ENCODE data around the gene KIF5A.
A peak's percentile ranks its signal among the peaks of the same experiment; 100 is the strongest.

Gene KIF5A

DNA sequence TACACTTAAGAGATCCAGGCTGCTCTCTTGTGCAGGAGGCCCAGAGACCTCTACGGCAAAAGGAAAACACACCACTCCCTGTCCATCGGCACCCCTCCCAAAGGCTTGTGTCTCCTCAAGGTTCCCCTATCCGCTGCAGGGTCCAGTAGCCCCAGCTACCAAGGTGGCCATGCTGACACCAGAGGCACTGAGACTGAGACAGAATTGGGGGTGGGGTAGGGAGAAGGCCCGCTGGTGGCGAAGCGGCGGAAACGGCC, 30.1 kb upstream of the KIF5A start:
- no peaks in the 10 kb centered on the region for H3K9me3 ChIP-seq (ENCODE audit: control insufficient read depth in 5 of 5, low read length in 5 of 5)
- peak overlapping the region; percentile 95 to 99 (median 97) for H3K9ac ChIP-seq (ENCODE audit: low read length in 5 of 5)
- peak overlapping the region; percentile 99 for H3K27ac ChIP-seq (ENCODE audit: low read depth, low read length)
- peaks cover 25 to 68% (median 64%) of the 10 kb centered on the region in 5 donors for H3K4me1 ChIP-seq (ENCODE audit: control insufficient read depth in 5 of 5, insufficient read depth in 5 of 5, low read length in 5 of 5)
- H3K4me3 ChIP-seq (ENCODE audit: low read depth in 1 of 5, low read length in 5 of 5) = peak overlapping the region; percentile 93 to 100 (median 99)
- H3K36me3 ChIP-seq (ENCODE audit: control insufficient read depth in 5 of 5, insufficient read depth in 5 of 5, low read length in 5 of 5) = peaks cover 11 to 41% (median 37%) of the 10 kb centered on the region in 5 donors
- H3K27me3 ChIP-seq (ENCODE audit: control insufficient read depth in 5 of 5, insufficient read depth in 4 of 5, low read length in 5 of 5) = no peaks in the 10 kb centered on the region

DNA sequence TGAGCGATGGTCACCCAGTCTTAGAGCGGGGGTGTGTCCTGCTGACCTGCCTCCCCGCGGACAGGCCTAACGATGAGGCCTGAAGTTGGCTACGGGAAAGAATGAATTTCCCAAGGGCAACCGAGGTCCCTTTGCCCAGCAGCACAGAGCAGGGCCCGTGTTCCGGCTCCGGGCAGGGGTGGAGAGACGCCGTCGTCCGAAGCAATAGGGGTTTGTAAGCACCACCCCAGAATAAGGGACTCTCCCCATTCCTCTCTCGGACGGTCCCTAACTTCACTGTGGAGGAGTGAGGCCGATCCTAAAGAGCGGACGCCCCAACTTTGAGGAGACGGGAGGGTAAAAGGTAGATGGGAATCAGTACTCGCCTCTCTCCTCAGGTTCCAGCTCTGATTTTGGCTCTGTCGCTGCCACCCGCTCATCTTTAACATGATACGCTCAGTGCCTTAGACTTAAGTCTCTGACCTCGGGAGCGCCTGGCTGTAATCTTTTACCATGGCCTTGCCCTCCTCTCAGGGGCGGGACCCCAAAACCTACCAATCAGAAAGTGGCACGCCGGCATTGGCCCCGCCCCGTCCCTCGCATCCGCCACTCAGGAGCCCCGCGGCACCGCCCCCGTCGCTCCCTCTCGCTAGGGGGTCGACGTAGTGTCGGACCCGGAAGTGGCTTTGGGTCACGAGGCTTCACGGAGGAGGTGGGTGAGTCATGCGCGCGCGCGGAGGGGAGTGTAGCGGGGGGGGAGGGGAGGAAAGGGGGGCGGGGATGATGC, 29.6 kb upstream of the KIF5A start, which contains the start of gene DDIT3:
Gene DDIT3, minus strand, starts transcription at position 462 of the 766 bp plus-strand sequence. CDS start 3,108 bp downstream, outside the sequence.
- H3K9ac ChIP-seq (ENCODE audit: low read length in 5 of 5) = peak within 1 kb of the TSS; percentile 95 to 99 (median 97)
- H3K9me3 ChIP-seq (ENCODE audit: control insufficient read depth in 5 of 5, low read length in 5 of 5) = no peaks in the 10 kb centered on the region
- peaks cover 25 to 72% (median 68%) of the 10 kb centered on the region in 5 donors for H3K4me1 ChIP-seq (ENCODE audit: control insufficient read depth in 5 of 5, insufficient read depth in 5 of 5, low read length in 5 of 5)
- H3K4me3 ChIP-seq (ENCODE audit: low read depth in 1 of 5, low read length in 5 of 5) = peak within 1 kb of the TSS; percentile 93 to 100 (median 99)
- peaks cover 9 to 40% (median 37%) of the 10 kb centered on the region in 5 donors for H3K36me3 ChIP-seq (ENCODE audit: control insufficient read depth in 5 of 5, insufficient read depth in 5 of 5, low read length in 5 of 5)
- H3K27ac ChIP-seq (ENCODE audit: low read depth, low read length) = peak within 1 kb of the TSS; percentile 99
- no peaks in the 10 kb centered on the region for H3K27me3 ChIP-seq (ENCODE audit: control insufficient read depth in 5 of 5, insufficient read depth in 4 of 5, low read length in 5 of 5)

DNA sequence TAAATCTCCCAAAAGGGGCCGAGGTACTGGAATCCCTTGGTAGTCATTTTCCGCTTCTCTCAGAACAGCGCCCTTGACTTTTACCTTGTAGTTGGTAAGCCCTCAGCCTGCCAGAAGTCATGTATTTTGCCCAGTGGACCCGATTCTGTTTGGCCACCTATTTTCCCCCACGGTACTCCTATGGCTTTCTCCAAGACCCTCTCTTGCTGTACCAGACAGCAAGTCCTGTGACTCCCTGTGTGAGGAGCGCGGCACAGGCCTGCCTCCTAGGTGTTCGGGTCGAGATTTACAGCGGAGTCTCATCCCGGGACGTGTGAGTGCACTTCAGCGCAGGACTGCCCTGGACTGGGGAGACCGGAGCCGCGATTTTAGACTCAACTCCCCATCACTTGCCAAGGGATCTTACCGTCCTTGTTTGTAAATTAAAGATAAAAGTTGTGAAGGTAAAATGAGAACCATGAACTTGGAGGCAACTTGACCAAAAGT, 28.3 kb upstream of the KIF5A start:
- Histone ChIP-seq H3K4me3 (ENCODE audit: low read depth in 1 of 5, low read length in 5 of 5) (peak overlapping the region; percentile 60 to 85 (median 69)), H3K9me3 (ENCODE audit: control insufficient read depth in 5 of 5, low read length in 5 of 5) (no peaks in the 10 kb centered on the region), H3K36me3 (ENCODE audit: control insufficient read depth in 5 of 5, insufficient read depth in 5 of 5, low read length in 5 of 5) (peaks cover 0 to 39% (median 36%) of the 10 kb centered on the region in 5 donors), H3K9ac (ENCODE audit: low read length in 5 of 5) (peak overlapping the region; percentile 66 to 92 (median 87)), H3K4me1 (ENCODE audit: control insufficient read depth in 5 of 5, insufficient read depth in 5 of 5, low read length in 5 of 5) (peaks cover 25 to 74% (median 70%) of the 10 kb centered on the region in 5 donors), H3K27ac (ENCODE audit: low read depth, low read length) (peak overlapping the region; percentile 99), H3K27me3 (ENCODE audit: control insufficient read depth in 5 of 5, insufficient read depth in 4 of 5, low read length in 5 of 5) (no peaks in the 10 kb centered on the region)

DNA sequence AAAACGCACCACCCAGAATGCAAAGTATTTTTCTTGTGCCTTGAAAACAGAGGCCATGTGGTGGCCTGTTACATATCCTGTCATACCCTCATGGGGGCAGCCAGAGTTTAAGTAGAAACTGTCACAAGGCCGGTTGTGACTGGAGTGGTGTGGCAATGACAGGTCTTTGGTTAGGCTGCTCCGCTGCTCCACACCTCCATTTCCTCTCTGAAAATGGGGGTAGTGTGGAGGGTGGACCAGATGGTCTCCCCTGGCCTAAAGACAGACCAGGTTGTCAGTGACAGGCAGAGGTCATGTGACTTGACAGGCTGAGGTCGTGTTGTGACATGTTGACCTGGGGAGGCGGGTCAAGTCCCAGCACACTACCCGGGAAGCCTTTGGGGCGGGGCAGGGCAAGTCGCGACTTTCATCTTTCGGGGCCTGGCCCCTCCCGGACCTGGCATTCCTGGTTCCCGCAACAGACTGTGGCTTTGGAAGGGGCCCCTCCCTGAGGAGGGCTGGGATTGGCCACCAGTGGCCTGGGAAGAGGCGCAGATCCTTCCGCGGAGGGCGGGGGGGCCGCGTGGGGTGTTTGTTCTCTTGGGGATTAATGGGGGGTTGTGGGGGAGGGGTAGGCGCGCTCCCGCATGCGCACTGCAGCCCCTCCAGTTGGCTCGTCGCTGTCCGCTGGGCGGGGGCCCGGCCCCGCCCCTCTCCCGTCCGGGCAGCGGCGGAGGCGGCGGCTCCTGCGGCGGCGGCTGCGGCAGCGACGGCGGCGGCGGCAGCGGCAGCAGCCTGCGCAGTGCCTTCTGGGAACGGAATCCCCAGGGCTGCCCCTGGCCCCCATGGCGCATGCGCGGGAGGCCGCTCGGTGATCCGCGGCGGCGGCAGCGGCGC, 27.6 kb upstream of the KIF5A start, which contains the start of gene MBD6:
Gene MBD6, plus strand, starts transcription at position 814 of the 876 bp plus-strand sequence. CDS start 1,480 bp downstream, outside the sequence.
- Histone ChIP-seq H3K4me1 (ENCODE audit: control insufficient read depth in 5 of 5, insufficient read depth in 5 of 5, low read length in 5 of 5) (peaks cover 25 to 71% (median 67%) of the 10 kb centered on the region in 5 donors), H3K27ac (ENCODE audit: low read depth, low read length) (peak within 1 kb of the TSS; percentile 99), H3K27me3 (ENCODE audit: control insufficient read depth in 5 of 5, insufficient read depth in 4 of 5, low read length in 5 of 5) (no peaks in the 10 kb centered on the region), H3K9ac (ENCODE audit: low read length in 5 of 5) (peak within 1 kb of the TSS; percentile 75 to 92 (median 87)), H3K4me3 (ENCODE audit: low read depth in 1 of 5, low read length in 5 of 5) (peak within 1 kb of the TSS; percentile 70 to 97 (median 82)), H3K9me3 (ENCODE audit: control insufficient read depth in 5 of 5, low read length in 5 of 5) (no peaks in the 10 kb centered on the region), H3K36me3 (ENCODE audit: control insufficient read depth in 5 of 5, insufficient read depth in 5 of 5, low read length in 5 of 5) (peaks cover 0 to 39% (median 36%) of the 10 kb centered on the region in 5 donors)

DNA sequence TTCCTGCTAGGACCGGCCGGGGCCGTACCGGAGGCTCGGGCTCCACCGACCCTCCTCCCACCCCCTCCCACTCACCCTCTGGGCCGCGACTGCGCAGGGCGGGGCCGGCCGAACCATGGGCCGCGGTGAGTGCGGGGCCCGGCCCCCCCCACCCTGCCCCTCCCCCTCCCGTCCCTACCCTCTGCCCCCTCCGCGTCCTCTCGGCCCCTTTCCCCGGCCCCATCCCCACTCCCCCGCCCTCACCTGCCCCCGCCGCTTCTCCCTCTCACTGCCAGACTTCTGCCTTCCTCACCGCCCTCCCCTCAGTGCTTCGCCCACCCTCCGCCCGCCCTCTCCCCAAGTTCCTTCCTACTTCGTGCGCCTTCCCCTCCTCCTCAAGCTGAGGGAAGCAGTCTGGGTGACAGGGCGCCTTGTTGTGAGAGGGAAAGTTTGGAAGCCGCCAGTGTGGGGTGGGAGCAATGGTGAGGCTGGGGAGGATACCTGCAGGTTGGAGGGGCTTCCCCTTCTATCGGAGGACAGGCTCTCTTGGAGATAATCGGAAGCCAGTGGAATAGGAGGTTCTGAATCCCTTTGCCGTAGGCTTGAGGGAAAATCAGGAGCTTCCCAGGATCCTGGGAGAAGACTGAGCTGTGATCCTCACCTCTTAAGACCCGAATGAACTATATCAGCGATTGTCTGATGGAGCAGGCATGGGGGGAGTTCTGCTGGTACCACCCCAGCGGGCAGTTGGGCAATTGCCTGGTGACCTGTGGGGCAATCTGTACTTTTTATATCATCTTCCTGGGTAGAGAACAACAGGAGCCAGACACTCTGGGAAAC, 26.7 kb upstream of the KIF5A start:
- H3K36me3 ChIP-seq (ENCODE audit: control insufficient read depth in 5 of 5, insufficient read depth in 5 of 5, low read length in 5 of 5) = peaks cover 0 to 41% (median 40%) of the 10 kb centered on the region in 5 donors
- peak overlapping the region; percentile 70 to 97 (median 82) for H3K4me3 ChIP-seq (ENCODE audit: low read depth in 1 of 5, low read length in 5 of 5)
- peaks cover 23 to 62% (median 59%) of the 10 kb centered on the region in 5 donors for H3K4me1 ChIP-seq (ENCODE audit: control insufficient read depth in 5 of 5, insufficient read depth in 5 of 5, low read length in 5 of 5)
- H3K27ac ChIP-seq (ENCODE audit: low read depth, low read length) = peak overlapping the region; percentile 93
- no peaks in the 10 kb centered on the region for H3K9me3 ChIP-seq (ENCODE audit: control insufficient read depth in 5 of 5, low read length in 5 of 5)
- H3K27me3 ChIP-seq (ENCODE audit: control insufficient read depth in 5 of 5, insufficient read depth in 4 of 5, low read length in 5 of 5) = no peaks in the 10 kb centered on the region
- H3K9ac ChIP-seq (ENCODE audit: low read length in 5 of 5) = peak overlapping the region; percentile 75 to 91 (median 83)

DNA sequence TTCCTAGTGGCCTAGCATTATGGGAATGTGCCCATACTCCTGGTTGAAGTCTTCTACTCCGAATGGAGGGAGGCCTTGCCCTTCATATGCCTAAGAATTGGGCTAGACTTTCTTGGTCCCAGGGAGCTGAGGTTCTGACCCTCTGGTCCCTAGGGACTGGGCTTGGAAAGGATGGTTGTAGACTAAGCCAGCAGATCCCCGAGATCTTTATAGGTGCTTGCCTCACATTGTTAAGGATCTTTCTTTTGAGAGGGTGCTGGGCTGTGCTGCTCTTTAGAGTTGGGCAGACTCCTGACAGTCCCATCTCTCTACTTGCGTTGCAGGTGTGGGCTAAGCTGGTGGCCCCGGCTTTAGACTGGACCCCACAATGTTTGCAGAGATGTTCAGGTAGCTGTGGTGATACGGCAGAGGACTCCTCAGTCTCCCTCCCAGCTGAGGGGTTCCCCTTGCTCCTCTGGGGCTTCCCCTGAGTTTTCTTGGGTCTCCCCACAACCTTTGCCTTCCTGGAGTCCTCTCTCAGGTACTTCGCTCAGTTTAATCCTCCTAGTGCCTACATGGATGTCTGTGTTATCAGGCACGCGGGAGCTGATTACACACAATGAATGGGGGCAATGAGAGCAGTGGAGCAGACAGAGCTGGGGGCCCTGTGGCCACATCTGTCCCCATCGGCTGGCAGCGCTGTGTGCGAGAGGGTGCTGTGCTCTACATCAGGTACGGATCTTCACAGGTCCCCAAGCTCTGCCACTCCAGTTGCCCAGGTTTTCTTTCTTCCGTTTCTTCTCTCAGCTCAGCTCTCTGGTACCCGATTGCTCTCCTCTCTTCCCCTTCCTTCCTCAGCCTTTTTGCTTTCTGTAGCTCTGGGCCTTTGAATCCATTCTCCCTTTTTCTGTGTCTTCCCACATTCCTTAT, 25.9 kb upstream of the KIF5A start:
- Histone ChIP-seq H3K4me3 (ENCODE audit: low read depth in 1 of 5, low read length in 5 of 5) (peak overlapping the region; percentile 70 to 97 (median 82)), H3K27ac (ENCODE audit: low read depth, low read length) (peak overlapping the region; percentile 93), H3K27me3 (ENCODE audit: control insufficient read depth in 5 of 5, insufficient read depth in 4 of 5, low read length in 5 of 5) (no peaks in the 10 kb centered on the region), H3K9me3 (ENCODE audit: control insufficient read depth in 5 of 5, low read length in 5 of 5) (no peaks in the 10 kb centered on the region), H3K4me1 (ENCODE audit: control insufficient read depth in 5 of 5, insufficient read depth in 5 of 5, low read length in 5 of 5) (peaks cover 19 to 54% (median 50%) of the 10 kb centered on the region in 5 donors), H3K36me3 (ENCODE audit: control insufficient read depth in 5 of 5, insufficient read depth in 5 of 5, low read length in 5 of 5) (peaks cover 0 to 50% (median 49%) of the 10 kb centered on the region in 5 donors), H3K9ac (ENCODE audit: low read length in 5 of 5) (peak overlapping the region; percentile 75 to 91 (median 83))

DNA sequence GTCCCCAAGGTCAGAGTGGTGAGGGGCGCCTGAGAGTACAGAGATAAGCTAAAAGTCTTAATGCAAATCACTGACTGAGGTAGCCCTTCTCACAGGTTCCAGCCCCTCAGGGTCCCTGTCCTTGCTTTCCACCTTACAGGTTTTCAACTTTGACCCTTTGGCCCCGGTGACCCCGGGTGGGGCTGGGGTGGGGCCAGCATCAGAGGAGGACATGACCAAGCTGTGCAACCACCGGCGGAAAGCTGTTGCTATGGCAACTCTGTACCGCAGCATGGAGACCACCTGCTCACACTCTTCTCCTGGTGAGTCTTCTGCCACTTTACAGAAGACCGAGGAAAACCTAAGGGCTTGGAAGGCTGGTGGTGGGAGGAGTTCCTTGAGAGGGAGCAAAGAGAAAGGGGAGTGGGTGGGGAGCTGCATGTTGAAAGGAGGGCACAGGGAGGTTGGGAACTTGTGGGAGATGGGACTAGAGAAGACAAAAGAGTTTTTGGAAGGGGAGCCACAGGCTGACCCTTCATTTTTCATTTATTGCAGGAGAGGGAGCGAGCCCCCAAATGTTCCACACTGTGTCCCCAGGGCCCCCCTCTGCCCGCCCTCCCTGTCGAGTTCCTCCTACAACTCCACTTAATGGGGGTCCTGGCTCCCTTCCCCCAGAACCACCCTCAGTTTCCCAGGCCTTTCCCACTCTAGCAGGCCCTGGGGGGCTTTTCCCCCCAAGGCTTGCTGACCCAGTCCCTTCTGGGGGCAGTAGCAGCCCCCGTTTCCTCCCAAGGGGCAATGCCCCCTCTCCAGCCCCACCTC, 24.8 kb upstream of the KIF5A start:
- Histone ChIP-seq H3K27me3 (ENCODE audit: control insufficient read depth in 5 of 5, insufficient read depth in 4 of 5, low read length in 5 of 5) (no peaks in the 10 kb centered on the region), H3K36me3 (ENCODE audit: control insufficient read depth in 5 of 5, insufficient read depth in 5 of 5, low read length in 5 of 5) (peaks cover 0 to 60% (median 58%) of the 10 kb centered on the region in 5 donors), H3K4me1 (ENCODE audit: control insufficient read depth in 5 of 5, insufficient read depth in 5 of 5, low read length in 5 of 5) (peaks cover 15 to 43% (median 41%) of the 10 kb centered on the region in 5 donors), H3K4me3 (ENCODE audit: low read depth in 1 of 5, low read length in 5 of 5) (peak overlapping the region in 2 of 5 donors; percentile 3 to 97), H3K9me3 (ENCODE audit: control insufficient read depth in 5 of 5, low read length in 5 of 5) (no peaks in the 10 kb centered on the region), H3K9ac (ENCODE audit: low read length in 5 of 5) (peak overlapping the region in 3 of 5 donors; percentile 6 to 45 (median 41)), H3K27ac (ENCODE audit: low read depth, low read length) (peak overlapping the region; percentile 93)
